A549 (cell line): ENCODE results near the gene RNF13.

ENCODE experiments used
- BHLHE40 ChIP-seq: IDR thresholded peaks from 2 replicates; pipeline ENCODE4 v1.6.1; 2012; ENCODE audit warnings: low read depth, low read length, inconsistent platforms
- CTCF ChIP-seq: fragments of >200 bp; sonication (Bioruptor Twin); formaldehyde crosslinking; IDR thresholded peaks from 3 replicates; pipeline ENCODE4 v1.5.1; 2016
- EP300 ChIP-seq, 2 experiments: fragments of >200 bp; sonication (Bioruptor Twin); formaldehyde crosslinking; IDR thresholded peaks; 2 replicates in 1 of 2; 3 replicates in 1 of 2; pipeline ENCODE4 v1.6.1; 2016 to 2017
- FOSL2 ChIP-seq, 2 experiments: fragments of 450-650 bp in 1 of 2; fragments of >200 bp in 1 of 2; sonication (Bioruptor Twin) in 1 of 2; formaldehyde crosslinking; IDR thresholded peaks; 2 replicates each; pipeline versions ENCODE4 v1.5.0 to v1.6.1; 2016 to 2020; ENCODE audit warnings: mild to moderate bottlenecking in 1 of 2, moderate library complexity in 1 of 2
- JUNB ChIP-seq: fragments of >200 bp; sonication (Bioruptor Twin); formaldehyde crosslinking; IDR thresholded peaks from 2 replicates; pipeline ENCODE4 v1.6.1; 2016
- POLR2A ChIP-seq: IDR thresholded peaks from 2 replicates; pipeline ENCODE4 v1.6.1; 2012; ENCODE audit warnings: mild to moderate bottlenecking, low read length
- RAD21 ChIP-seq, 2 experiments: fragments of >200 bp in 1 of 2; sonication (Bioruptor Twin) in 1 of 2; formaldehyde crosslinking in 1 of 2; IDR thresholded peaks in 1 of 2; conservative IDR thresholded peaks in 1 of 2; 2 replicates in 1 of 2; 3 replicates in 1 of 2; pipeline ENCODE4 v1.6.1; 2012 to 2018; ENCODE audit warnings: inconsistent platforms in 1 of 2
- RCOR1 ChIP-seq: fragments of 150-350 bp; IDR thresholded peaks from 2 replicates; pipeline ENCODE4 v1.6.1; 2014; ENCODE audit warnings: antibody characterized with exemption, low read length, low read depth
- REST ChIP-seq: fragments of 200-600 bp; sonication (generic); IDR thresholded peaks from 2 replicates; pipeline ENCODE4 v1.6.1; 2016; ENCODE audit warnings: antibody characterized with exemption, mild to moderate bottlenecking, moderate library complexity
- RNF2 ChIP-seq: fragments of 200-600 bp; sonication (generic); IDR thresholded peaks from 2 replicates; pipeline ENCODE4 v1.6.1; 2016; ENCODE audit warnings: low read depth, mild to moderate bottlenecking, antibody characterized with exemption, moderate library complexity, borderline replicate concordance
- SMC3 ChIP-seq: fragments of >200 bp; sonication (Bioruptor Twin); formaldehyde crosslinking; IDR thresholded peaks from 3 replicates; pipeline ENCODE4 v1.6.1; 2018; ENCODE audit warnings: inconsistent platforms
- SREBF2 ChIP-seq: fragments of 450-650 bp; IDR thresholded peaks from 2 replicates; pipeline ENCODE4 v1.6.1; 2014; ENCODE audit warnings: mild to moderate bottlenecking, moderate library complexity
- ZFP36 ChIP-seq: fragments of 450-650 bp; IDR thresholded peaks from 2 replicates; pipeline ENCODE4 v1.6.1; 2014; ENCODE audit warnings: borderline replicate concordance; ENCODE audit not compliant: partially characterized antibody
- TF ChIP-seq, protein P1 (sequence below): IDR thresholded peaks from 2 replicates; pipeline ENCODE4 v1.6.1; 2012; ENCODE audit warnings: low read depth, borderline replicate concordance

DNA sequence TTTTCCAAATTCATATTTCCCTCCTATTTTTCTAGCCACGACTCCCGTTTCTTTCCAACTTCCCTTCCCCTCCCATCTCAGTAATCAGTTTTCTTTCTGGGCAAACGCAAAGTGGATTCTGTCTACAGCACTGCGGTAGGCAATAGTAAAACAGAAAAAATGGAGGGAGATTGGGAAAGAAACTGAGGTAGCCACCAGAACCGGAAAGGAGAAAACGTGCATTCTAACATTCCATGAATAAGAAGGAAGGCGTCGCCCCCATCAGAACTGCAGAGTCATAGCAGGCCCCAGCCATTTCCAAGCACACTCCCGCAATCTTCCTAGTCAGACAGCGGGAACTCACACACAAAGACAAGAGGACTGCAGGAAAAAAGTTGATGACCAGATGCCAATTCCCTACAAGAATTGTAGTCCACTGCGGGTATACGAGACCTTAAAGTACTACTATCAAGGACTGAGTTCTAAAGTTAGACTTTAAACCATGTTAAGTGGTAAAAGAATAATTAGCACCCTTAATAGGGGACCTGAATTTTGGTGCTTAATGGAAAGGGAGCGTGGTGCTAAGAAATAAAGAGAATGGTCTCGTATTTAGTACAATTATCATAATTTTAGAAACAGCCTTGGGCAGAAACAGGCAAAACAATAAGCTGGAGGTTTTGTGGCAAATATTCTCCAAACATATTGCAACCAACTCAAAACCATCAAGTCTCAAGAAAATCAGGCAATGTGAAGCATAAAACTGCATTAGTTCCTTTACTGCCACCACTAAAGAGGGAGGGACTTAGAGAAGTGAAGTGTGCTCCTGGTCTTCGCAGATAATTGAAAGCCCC is 156.3 kb downstream of the RNF13 start:
- no peak for TF ChIP-seq REST
- no peak for TF ChIP-seq CTCF
- TF ChIP-seq BHLHE40 = peak; percentile 42; the same call in 1 of the 2 replicates
- TF ChIP-seq, protein P1, sequence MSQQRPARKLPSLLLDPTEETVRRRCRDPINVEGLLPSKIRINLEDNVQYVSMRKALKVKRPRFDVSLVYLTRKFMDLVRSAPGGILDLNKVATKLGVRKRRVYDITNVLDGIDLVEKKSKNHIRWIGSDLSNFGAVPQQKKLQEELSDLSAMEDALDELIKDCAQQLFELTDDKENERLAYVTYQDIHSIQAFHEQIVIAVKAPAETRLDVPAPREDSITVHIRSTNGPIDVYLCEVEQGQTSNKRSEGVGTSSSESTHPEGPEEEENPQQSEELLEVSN = peak; percentile 65
- TF ChIP-seq RNF2 = no peak
- no peak for TF ChIP-seq ZFP36
- TF ChIP-seq SREBF2 = no peak
- TF ChIP-seq POLR2A = no peak
- TF ChIP-seq RAD21 (conservative IDR thresholded peaks at IDR 0.05 in 1 of 2, IDR thresholded peaks at IDR 0.05 in 1 of 2) = no peak; a peak in 2 of 5 replicates
- TF ChIP-seq SMC3 = no peak
- TF ChIP-seq EP300 (IDR thresholded peaks at IDR 0.05) = no peak
- TF ChIP-seq RCOR1 = no peak
- no peak for TF ChIP-seq JUNB
- no peak for TF ChIP-seq FOSL2 (IDR thresholded peaks at IDR 0.05)
- peak; percentile 17; the same call in 1 of the 2 replicates for TF ChIP-seq FOSL2 (CRISPR knock-in tag; IDR thresholded peaks at IDR 0.05)
